HG03095 (cell line): ENCODE data around the gene DHH.
A peak's percentile ranks its signal among the peaks of the same experiment; 100 is the strongest.
"Not testable (repeated sequence)": the region's sequence is repeated elsewhere in the genome, so short reads cannot be mapped to it uniquely, and the experiment has no call there.

ENCODE experiments used
- ATAC-seq: cut with Tn5 transposase; IDR thresholded peaks from one replicate; pipeline ENCODE4 v1.9.1; 2021; ENCODE audit warnings: moderate library complexity; ENCODE audit not compliant: unreplicated experiment

Gene DHH

DNA sequence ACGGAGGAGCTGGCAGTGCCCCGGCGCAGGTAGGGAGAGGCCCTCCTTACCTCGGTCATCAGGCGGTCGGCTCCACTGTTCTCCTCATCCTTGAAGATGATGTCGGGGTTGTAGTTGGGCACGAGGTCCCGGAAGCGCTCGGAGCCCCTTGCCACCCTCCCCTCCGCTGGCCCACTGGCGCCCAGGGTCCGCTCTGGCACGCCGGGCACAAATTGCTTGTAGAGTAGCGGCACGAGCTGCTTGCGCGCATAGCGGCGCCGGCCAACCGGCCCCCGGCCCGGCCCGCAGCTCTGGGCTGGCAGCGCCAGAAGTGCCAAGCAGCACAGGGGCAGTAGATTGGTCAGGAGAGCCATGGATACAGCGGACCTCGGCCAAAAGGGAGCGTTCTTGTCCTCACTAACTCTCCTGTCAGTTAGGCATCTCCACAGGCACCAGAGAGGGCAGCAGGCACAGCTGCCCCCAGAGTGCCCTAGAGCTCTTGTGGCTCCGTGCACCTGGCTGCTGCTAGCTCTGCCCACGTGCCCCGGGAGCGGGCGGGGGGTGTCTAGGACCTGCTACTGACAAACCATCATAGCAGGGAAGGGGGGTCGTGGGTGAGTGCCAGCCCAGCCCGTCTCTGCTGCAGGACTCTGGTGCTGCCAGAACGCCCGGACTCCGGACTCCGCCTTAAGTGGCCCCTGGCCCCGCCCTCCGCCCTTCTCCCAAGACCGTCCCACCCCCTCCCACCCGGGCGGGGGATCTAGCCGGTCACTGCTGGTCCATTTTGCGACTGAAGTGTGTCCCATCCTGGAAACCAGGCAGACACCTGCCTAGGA, at the start of gene DHH:
Gene DHH, minus strand, starts transcription at position 642 of the 815 bp plus-strand sequence. Its CDS starts 289 bp downstream, at position 353.
- ATAC-seq, result no peak

DNA sequence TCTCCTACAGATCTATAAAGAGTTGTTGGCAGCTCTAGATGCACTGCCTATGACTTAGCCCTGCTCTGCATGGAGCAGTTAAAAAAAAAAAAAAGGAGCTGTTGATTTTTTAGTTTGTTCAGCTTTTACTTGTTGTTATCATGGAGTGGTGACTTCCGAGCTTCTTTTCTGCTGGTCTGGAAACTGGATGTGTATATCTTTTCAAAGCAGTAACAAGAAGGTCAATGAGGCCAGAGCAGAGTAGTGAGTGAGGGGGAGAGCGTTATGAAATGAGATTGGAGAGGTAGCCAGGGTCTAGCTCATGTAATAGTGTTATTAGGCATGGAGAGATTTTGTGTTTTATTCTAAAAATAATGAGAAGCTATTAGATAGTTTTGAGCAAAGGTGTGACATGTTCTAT, 49.8 kb upstream of the DHH start:
- ATAC-seq, result no peak

DNA sequence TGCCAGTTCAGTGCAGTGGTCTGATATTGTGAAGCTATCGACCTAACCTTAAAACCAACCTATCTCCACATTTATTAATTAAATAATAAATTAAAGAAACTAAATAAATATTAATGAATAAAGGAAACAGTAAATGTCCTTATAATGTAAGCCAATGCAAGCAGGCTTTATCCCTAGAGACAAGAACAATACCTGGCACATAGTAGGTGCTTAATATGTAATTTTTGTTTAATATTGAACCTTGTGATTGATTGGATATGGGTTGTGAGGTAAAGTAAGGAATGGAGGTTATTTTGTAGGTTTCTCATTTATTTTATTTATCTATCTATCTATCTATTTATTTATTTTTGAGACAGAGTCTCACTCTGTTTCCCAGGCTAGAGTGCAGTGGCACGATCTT, 44.4 kb upstream of the DHH start:
- no peak for ATAC-seq

DNA sequence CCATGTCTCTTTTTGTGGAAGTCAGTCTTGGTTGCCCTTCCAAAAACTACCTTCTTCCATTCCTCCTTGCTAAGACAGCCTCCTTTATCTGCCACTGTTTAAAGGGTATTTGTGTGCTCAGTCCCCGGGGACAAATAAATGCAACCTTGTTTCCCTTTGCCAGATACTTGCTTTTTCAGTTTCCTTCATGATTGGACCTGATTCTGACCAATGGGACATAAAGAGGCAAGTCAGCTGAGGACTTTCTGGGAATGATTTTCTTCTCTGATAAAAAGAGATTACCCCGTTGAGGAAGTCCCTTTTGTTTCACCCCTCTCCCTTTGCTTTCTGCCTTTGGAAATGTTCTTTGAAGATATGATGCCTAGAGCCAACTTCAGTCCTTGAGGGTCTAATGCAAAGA, 44.0 kb upstream of the DHH start:
- no peak for ATAC-seq

DNA sequence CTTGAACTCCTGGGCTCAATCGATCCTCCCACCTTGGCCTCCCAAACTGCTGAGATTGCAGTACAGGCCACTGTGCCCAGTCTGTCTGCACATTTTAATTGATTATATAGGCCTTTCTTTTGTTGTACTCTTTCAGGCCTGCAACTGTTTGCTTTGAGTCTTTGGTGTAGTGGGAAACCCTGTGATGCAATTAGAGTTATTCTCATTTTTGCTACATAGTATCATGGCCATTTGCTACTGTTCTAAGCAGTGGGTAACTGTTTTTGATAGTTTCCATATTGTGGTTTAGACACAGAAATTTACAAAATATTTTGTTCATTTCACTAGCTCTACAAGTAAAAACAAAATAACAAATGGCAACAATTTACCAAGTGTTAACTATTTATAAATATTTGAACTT, 42.9 kb upstream of the DHH start:
- ATAC-seq, result no peak

DNA sequence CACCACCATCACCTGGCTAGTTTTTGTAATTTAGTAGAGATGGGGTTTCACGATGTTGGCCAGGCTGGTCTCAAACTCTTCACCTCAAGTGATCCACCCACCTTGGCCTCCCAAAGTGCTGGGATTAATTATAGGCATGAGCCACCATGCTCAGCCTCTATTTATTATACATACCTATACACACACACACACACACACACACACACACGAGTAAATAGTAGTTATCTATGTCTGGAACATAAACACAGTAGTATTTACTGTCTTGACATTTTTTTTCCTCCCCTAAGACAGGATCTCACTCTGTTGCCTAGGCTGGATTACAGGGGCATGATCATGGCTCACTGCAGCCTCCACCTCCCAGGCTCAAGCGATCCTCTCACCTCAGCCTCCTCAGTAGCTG, 42.4 kb upstream of the DHH start:
- not testable (repeated sequence) for ATAC-seq

DNA sequence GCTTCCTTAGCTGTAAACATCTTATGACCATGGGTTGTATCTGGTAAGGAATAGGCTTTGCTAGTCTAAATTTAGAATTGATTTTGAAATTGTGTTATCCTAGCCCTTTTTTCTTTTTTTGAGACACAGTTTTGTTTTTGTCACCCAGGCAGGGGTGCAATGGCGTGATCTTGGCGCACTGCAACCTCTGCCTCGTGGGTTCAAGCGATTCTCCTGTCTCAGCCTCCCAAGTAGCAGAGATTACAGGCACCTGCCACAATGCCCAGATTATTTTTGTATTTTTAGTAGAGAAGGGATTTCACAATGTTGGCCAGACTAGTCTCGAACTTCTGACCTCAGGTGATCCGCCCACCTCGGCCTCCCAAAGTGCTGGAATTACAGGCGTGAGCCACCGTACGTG, 39.0 kb upstream of the DHH start:
- no peak for ATAC-seq

DNA sequence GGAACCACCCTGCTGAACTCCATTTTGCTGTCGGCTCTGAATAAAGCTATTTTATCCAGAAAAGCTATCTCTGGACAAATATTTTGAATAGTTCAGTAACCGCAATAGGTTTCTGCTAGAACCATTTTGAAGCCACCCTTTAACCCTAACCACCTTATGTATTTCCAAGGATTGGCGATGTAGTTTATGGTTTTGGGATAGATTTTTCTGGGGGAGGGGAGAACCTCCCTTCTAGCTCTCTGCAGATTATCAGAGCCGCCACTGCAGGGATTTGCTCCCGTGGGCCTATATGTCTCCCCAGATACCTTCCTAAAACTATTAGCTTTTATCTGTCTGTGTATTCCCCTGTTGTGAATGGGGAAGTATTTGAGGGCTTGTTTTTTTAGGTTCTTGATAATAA, 38.4 kb upstream of the DHH start:
- no peak for ATAC-seq

DNA sequence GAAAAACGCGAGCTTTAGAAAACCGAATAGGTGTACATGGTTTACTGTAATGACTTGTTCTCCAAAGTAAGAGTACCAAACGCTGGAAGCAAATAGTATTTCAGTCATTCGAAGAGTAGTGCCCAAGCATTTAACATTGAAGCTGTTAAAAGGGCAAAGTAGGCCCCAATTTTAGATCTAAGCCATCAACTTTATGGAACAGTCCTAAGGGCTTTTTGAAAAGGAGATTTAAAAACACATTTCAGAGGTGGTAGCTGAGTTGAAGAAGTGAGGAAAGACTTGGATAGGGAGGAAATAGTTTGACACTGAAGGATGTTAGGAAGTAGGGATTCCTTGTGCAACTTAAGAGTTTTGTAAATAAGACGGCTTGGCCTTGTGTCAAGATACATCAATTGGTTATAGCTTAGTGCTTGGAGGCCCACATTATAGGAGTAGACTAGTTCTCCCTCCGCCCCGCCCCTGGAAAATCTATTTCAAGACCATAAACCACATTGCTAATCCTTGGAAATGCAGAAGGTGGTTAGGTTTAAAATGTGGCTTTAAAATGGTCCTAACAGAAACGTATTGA, 37.4 kb upstream of the DHH start:
- peak; percentile 8 for ATAC-seq

DNA sequence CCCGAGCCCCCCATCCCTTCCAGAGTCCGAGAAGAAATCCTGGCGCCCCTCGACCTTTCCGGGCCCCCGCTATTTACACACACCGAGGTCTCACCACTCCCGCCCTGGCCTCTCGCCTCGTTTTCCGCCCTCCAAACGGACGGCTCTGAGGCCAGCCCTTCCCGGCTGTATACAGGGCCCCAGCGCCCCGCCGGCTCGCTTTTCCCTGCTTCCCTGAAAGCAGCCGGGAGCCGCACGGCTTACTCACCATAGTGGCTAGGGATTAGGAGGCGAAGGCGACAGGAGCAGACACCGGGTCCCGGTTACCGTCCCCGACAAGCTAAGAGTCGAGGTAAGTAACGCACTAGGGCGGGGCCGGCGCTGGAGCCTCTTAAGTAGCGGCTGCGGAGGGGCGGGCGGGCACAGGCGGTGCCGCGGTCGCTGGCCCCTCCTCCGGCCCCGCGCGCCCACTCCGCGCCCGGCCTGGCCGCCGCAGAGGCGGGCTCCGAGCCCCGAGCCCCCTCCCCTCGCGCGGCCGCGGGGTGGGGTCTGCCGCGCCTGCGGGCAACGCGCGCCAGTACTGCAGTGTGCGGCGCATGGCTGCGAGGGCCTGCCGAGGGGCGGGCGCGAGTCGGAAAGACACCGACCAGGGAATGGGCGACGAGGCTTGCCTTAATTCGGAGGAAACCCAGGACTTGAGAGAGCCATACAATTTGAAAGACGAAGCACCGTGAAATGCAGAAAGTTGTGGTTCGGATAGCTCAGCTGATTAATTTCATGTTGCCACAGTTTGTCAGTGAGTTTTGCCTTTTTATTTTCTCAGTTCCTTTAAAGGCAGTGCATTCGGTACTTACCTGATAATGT, 36.7 kb upstream of the DHH start, which contains the start of gene TUBA1B:
Gene TUBA1B, minus strand, starts transcription at position 345 of the 843 bp plus-strand sequence. Its CDS starts 95 bp downstream, at position 250.
- ATAC-seq, result peak; percentile 70

DNA sequence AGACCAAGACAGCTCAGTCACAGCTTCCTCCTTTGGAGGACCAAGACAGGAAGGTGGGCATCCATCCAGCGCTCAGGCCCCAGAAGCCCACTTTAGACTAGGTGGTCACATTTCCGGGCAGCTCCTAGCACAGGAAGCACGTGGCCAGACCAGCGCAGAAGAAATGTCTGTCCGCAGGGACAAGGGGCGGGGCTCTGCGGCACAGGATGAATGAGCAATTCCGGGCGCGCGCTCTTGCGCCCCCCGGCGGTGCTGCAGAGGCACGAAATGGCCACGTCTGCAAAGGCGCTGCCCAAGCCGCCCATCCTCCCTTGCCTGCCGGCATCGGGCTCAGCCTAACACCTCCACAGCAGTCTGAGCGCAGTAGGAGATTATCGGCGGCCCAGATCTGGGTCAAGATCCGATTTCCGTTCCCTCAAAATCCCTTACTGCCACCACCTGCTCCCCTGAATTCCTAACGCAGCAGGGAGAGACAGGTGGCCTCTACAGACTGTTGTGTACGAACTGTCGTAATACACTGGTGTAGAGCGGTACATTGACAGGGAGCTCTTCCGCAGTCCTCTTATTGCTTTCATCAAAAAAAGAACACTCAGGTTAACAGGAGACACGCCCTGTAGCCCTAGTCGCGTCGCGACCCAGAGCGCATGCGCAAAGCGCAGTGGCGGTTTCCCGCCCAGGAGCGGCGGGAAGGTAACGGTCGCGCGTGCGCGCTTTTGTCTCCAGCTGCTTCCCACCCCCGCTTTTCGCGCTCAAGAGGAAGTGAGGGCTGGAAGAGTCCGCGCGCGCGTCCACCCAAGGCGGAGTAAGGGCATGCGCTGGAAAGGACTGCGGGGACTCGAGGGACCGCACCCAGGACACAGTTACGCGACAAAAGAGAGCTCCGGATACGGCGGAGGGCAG, 35.8 kb upstream of the DHH start:
- peak; percentile 47 for ATAC-seq

DNA sequence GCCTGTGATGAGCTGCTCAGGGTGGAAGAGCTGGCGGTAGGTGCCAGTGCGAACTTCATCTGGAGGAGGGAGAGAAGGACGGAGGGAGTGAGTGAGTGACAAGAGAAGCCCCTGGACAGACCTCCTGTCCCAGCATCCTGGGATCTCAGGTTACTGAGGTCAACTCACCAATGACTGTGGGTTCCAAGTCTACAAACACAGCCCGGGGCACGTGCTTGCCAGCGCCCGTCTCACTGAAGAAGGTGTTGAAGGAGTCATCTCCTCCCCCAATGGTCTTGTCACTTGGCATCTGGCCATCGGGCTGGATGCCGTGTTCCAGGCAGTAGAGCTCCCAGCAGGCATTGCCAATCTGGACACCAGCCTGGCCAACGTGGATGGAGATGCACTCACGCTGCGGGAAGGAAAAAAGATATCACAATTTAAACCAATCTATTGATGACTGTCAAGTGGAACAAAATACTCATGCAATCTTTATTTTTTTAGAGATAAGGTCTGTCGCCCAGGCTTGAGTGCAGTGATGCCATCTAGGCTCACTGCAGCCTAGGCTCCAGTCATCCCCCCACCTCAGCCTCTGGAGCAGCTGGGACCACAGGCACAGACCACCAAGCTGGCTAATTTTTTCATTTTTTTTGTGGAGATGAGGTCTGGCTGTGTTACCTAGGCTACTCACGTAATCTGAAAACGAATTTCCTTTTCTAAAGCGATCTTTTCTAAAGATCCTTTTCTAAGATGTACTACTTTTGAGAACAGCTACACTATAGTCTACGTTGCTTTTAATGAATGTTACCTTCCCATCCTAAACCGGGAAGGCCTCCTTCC, 34.9 kb upstream of the DHH start:
- no peak for ATAC-seq

DNA sequence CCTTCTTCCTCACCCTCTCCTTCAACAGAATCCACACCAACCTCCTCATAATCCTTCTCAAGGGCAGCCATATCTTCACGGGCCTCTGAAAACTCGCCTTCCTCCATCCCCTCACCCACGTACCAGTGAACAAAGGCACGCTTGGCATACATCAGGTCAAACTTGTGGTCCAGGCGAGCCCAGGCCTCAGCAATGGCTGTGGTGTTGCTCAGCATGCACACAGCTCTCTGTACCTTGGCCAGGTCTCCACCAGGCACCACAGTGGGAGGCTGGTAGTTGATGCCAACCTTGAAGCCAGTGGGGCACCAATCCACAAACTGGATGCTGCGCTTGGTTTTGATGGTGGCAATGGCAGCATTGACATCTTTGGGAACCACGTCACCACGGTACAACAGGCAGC, 33.4 kb upstream of the DHH start:
- not testable (repeated sequence) for ATAC-seq

DNA sequence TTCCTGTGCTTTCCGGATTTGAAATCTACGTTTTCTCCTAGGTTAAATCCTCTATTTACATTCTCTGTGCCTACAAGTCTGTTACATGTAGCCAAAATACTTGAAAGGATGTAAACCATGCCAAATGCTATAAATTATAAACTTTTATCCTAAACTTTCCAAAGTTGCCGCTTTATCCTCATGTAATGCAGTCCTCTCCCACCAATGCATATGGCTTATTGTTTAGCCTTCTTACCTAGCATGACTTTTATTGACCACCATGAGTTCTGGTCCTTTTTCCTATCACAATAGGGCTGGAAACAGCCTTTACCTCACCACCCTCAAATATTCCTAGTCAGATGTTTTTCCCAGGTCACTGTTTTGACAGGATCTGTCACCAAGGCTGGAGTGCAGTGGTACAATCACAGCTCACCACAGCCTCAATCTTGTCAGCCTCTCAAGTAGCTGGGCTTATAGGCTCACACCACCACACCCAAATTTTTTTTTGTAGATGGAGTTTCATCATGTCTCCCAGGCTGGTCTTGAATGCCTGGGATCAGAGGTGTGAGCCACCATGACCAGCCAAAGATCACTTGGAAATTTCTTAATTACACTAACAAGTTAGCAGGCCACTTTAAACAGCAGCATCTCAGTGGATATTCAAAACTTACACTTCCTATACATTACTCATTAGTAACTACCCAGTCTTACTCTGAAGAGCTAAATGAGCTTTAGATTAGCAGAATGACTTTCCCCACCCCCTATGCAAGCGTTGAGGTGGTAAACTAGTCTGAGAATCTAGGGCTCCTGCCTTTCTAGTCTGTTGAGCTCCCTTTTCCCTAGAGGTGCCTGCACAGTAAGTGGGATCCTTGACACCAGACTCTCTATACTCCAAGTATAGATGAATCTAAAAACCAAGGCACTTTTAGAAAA, 32.5 kb upstream of the DHH start:
- ATAC-seq, result no peak

DNA sequence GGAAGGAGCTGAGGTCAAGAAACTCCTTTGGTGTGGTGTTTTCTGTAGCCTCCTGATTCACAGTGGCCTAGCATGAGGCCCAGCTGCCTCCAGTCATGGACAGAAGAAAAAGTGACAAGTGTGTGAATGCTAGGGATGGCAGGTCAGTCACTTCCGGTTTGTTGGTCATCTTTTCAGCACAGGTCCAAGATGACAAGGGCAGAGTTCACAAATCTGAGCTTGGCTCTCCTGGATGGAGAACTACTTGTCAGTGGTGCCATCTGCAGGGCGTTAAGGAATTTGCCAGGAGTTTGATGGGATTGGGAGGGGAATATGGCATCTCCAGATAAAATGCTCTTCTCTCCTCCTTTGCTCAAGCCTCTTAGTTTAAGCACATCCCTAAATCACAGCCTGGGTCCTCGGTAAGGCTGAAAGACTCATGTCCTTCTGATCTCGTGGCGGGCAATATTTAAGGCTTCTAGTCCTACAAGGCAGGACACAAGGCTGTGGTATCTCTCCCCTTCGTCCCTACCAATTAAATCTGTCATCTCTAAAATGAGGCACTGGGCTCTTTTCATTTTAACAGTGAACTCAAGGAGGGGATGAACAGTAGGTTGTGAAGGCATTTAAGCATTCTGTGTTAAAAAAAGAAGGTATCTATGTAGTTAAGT, 26.6 kb upstream of the DHH start:
- ATAC-seq, result no peak

DNA sequence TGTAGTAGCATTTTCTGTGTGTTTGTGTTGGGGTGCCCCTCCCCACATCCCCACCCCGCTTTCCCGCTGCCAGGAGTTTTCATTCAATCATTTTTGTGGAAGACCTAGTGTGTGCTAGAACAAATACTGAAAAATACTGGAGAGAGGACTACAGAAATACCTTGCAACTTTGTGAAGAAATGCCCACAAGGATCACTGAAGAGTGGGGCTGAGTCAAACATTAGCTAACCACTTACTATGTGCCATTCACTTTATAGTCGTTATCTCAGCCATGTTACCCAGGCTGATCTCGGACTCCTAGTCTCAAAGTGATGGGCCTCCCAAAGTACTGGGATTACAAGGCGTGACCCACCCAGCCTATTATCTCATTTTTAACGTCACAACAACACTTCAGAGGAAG, 16.6 kb upstream of the DHH start:
- ATAC-seq, result no peak

DNA sequence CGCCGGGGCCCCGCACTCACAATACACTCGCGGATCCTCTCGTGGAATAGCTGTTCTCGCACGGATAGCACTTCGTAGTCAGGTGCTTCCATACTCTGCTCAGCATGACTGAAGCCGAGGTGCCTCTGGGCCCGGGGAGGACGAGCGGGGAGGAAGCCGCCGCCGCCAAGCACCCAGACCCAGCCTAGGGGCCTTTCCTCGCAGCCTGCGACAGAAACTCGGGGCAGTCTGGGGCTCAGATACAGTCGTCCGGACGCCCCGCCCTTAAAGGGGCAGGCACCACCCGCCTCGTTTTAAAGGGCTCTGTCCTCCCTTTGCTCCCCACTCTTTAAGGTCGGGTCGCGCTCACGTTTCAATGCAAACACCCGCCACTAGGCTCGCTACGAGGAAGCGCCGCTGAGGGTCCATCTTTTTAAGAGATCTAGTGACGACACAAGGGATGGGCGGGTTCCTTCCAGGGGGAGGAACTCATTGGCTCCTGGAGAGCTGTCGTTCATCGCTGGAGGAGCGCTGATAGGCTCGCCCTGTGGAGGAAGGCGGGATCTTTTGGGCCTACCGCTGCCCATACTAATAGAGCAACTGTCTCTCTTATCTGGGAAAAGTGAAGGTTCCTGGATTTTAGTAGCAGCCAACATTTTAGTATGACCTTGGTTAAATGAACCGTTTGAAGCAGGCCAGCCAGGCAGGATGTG, 16.0 kb upstream of the DHH start, which contains the start of gene LMBR1L:
Gene LMBR1L, minus strand, starts transcription at position 384 of the 692 bp plus-strand sequence. Its CDS starts 292 bp downstream, at position 92.
- peak; percentile 98 for ATAC-seq
